NCI-H2081 treated with DMSO at 0.1 percent for 48 hours (cell line): ENCODE results near the gene PRXL2A.
"Not testable (repeated sequence)": the region's sequence is repeated elsewhere in the genome, so short reads cannot be mapped to it uniquely, and the experiment has no call there.

Experiments used
- DNase-seq: peaks from one replicate; lab custom pipeline; 2025; lab: John Stamatoyannopoulos, UW

PRXL2A gene

DNA sequence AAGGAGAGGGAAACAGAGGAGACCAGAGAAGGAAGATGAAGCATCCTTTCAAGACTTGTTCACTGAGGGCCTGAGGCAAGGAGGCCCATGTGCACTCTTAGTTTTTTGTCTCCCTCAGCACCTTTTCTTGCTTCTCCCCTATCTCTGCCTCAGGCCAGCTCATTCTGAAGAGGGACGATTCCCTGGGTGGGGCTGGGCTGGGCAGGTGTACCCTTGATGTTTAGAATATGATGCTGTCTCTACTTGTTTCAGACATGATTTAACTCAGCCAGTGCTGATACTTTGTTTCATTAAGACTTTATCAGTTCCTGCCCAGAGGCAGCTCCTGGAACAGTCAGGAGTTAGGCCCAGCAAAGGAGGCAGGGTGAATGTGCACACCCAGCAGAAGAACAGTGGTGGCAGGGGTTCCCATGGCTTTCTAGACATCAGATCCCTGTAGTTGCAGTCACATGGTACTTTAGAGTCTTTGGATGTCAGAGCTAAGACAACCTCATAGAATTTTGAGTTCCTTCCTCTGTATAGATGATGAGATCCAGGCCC lies 3.4 kb downstream of the PRXL2A start:
- no peak for DNase-seq

GRCh38 chr10:80412486-80412885 lies 4.1 kb downstream of the PRXL2A start:
- DNase-seq, result no peak

DNA sequence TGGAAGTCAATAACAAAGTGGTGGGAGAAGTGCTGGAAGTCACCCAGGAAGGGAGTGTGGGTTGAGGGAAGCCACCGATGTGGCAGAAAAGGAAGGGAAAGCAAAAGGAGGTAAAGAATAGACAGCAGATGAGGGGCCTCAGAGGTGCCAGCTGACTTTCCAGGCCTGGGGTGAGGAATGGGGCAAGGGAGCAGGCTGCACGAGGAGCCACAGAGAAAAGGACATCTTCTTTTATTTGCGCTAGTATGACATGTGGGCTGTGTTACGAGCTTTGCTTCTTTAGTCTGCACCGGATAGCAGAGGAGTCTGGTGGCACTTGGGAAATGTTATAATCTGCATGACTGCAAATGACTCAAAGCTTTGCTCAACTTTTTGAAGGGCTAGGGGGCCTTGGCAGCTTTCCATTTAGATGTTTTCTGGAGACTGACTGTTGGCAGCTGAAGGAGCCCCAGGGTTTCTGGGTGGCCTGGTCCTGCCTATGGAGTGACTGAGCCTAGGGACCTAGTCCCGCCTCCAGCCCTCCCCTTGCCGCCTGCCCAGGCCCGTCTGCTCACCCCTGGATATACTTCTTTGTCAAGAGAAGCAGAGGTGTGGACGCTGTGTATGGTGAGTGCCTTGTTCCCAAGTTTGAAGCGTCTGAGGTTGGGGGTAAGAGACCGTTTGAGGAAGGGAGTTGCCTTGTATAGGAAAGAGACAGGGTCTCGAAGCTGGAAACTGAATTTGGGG lies 5.1 kb downstream of the PRXL2A start:
- no peak for DNase-seq

GRCh38 chr10:80414142-80414895 lies 6.0 kb downstream of the PRXL2A start:
- peak; percentile 1 for DNase-seq

GRCh38 chr10:80415734-80416478 lies 7.6 kb downstream of the PRXL2A start:
- DNase-seq, result no peak

DNA sequence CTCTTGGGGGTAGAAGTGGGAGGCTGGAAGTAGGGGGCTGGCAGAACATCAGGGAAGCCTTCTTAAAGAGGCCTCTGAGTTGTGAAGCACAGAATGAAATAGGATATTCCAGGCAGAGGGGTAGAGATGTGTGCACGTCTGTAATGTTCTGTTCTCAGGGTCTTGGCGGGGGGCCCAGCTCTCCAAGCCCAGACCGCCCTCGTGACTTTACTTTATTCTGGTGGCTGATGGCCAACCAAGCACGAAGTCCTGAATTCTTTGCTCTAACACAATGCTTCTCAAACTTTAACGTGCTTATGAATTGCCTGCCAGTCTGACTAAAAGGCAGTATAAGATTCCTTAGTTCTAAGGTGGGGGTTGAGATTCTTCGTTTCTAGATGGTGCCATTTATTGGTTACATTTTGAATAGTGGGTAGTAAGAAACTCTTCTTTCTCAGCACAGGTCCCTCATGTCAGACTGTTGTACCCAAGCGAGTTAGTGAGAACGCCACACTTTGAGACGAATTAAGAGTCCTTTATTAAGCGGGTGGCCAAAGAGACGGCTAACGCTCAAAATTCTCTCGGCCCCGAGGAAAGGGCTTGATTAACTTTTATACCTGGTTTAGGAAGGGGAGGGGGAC lies 8.2 kb downstream of the PRXL2A start:
- no peak for DNase-seq

DNA sequence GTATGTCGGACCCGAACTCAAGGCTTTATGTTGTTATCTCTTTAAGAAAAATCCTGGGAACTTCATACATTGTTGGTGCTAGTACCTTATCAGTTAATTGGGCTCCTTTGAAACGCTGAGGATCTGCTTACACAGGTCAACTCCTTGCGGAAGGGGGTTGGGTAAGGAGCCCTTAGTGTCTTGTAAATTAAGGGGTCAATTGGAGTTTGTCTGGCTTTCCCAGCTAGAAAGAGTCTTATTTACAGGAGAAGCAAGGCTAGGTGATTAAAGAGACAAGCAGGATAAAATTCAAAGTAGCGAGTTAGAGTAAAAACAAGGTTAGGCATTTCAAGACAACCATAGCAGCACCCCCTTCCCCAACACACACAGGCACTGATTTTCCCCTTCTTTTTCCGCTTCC lies 8.9 kb downstream of the PRXL2A start:
- DNase-seq, result not testable (repeated sequence)

DNA sequence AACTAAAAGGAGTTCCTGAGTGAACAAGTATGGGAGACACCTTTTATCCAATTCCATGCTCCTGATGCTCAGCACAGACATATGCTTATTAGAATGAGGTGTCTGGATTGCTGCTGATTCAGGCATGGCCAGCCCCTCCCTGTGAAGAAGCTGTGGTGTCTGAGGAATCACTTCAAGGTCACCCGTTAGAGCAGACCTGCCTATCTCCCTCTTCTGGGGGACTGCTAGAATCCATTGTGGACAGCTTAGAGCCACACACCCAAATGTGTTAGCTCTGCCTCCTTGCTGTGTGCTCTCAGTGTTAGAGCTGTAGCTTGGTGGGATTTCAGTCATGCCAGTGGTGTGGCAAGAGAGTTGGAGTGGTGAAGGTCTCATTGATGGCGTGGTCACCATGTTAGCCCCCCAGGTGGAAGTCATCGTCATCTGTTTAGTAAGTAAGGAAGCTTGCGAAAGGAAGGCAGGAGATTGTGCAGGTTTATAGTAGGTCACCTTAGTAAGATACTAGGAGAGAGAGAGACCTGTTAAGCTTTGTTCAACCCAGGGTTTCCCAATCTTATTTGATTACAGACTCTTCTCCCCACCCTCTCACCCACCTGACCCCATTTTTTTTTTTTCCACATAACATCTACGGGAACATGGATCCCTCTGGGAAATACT lies 12.8 kb downstream of the PRXL2A start:
- DNase-seq, result no peak

GRCh38 chr10:80421707-80422536 lies 13.6 kb downstream of the PRXL2A start:
- DNase-seq, result no peak

DNA sequence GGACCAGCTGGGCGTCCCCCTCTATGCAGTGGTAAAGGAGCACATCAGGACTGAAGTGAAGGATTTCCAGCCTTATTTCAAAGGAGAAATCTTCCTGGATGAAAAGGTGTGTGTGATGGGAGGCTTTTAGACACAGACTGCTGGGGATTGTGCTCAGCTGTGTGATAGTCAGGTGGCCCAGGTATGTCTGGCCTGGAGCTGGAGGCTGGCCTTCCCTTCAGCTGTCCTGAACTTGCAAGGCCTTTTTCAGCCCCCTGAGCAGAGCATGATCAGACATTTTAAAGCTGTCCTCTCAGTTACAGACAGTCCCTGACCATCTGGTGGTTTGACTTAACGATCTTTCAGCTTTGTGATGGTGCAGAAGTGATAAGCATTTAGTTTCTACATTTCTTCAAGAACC lies 17.6 kb downstream of the PRXL2A start:
- no peak for DNase-seq

DNA sequence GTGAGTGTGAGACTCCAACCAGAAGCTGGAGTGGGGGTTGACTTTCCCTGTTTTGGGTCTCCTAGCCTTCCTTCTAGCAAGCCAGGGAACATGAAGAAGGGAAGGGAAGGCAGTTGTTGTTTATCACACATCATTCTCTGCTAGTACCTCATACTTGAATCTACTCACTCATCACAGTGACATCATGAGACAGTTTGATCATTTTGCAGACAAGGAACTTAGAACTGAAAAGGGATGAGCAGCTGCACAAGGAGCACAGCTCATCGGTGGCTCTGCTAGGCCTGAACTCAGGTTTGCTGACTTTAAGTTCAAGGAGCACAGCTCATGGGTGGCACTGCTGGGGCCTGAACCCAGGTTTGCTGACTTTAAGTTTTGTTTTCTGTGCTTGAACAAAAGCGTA lies 19.2 kb downstream of the PRXL2A start:
- no peak for DNase-seq

GRCh38 chr10:80429521-80429973 lies 21.2 kb downstream of the PRXL2A start:
- DNase-seq, result no peak

GRCh38 chr10:80433134-80433533 lies 24.8 kb downstream of the PRXL2A start:
- no peak for DNase-seq

GRCh38 chr10:80436446-80437098 lies 28.2 kb downstream of the PRXL2A start:
- no peak for DNase-seq

- no peak for DNase-seq
These were observed 28.9 kb downstream of the PRXL2A start for GRCh38 chr10:80437227-80437626.

- DNase-seq, result no peak
These were observed 33.5 kb downstream of the PRXL2A start for GRCh38 chr10:80441831-80442230.

- DNase-seq, result no peak
These were observed 34.5 kb downstream of the PRXL2A start for GRCh38 chr10:80442879-80443278.

- no peak for DNase-seq
These were observed 35.2 kb downstream of the PRXL2A start for GRCh38 chr10:80443531-80443974.

DNA sequence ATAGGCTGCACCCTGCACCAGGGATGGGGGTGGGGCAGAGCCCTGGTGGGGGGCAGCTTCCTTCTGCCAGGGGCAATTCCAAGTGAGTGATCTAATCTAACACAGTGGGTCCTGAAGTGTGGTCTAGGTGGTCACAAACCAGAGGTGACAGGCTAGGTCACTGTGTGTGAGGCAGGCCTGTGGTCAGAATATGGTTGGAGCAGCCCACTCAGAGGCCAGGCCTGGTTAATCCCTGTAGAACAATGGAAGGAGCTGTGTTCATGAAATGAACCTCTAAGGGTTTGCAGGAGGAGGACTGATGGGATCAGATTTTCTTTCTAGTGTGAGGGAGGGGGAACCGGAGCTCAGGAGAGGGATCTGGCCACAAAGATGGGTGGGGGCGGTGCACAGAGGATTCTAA lies 35.8 kb downstream of the PRXL2A start:
- DNase-seq, result no peak
